Tibial nerve (tissue), 4 donors: ENCODE measurements around the gene PDE8B.

Source experiments
- CTCF ChIP-seq, 5 experiments: fragments of 200-600 bp in 3 of 5; fragments of 450-650 bp in 2 of 5; sonication (generic) in 3 of 5; IDR thresholded peaks; one replicate each; pipeline ENCODE4 v1.5.1; 2016 to 2019; ENCODE audit warnings: antibody characterized with exemption in 5 of 5, mild to moderate bottlenecking in 3 of 5, moderate library complexity in 2 of 5
- EP300 ChIP-seq, 2 donors: sonication (generic); formaldehyde crosslinking; IDR thresholded peaks; one replicate each; pipeline ENCODE4 v1.6.1; 2017; ENCODE audit warnings: antibody characterized with exemption in 2 of 2, mild to moderate bottlenecking in 1 of 2
- POLR2A ChIP-seq, 2 donors: fragments of 450-650 bp; IDR thresholded peaks; one replicate each; pipeline ENCODE4 v1.6.1; 2017; ENCODE audit warnings: antibody characterized with exemption in 2 of 2, mild to moderate bottlenecking in 2 of 2, moderate library complexity in 2 of 2

GRCh38 chr5:77425420-77425819, 214.9 kb downstream of the PDE8B start:
- TF ChIP-seq CTCF (IDR thresholded peaks at IDR 0.05) (no peak), EP300 (IDR thresholded peaks at IDR 0.05) (no peak), POLR2A (IDR thresholded peaks at IDR 0.05) (no peak)
